Ovary (tissue), 3 donors: ENCODE data around the gene PDS5B.

Source experiments
- CTCF ChIP-seq, 3 donors: fragments of 450-650 bp in 2 of 3; fragments of 200-600 bp in 1 of 3; IDR thresholded peaks; one replicate each; pipeline versions ENCODE4 v1.5.1 to v1.8.0; 2016 to 2022; ENCODE audit warnings: antibody characterized with exemption in 3 of 3, mild to moderate bottlenecking in 1 of 3
- POLR2A ChIP-seq: fragments of 450-650 bp; IDR thresholded peaks from one replicate; pipeline ENCODE4 v1.6.1; 2017; ENCODE audit warnings: antibody characterized with exemption, mild to moderate bottlenecking, moderate library complexity
- donor health status: DM: no; HTN: no; CAD: no.

- TF ChIP-seq CTCF (IDR thresholded peaks at IDR 0.05) (no peak), POLR2A (no peak)
Observed at GRCh38 chr13:32759152-32759551, 172.9 kb downstream of the PDS5B start.
